Activated naive CD4-positive, alpha-beta T cell treated with anti-CD3 and anti-CD28 coated beads for 36 hours (primary cell): Measurements from ENCODE around the gene IPMK. TPM values are rescaled to one million over a fixed set of nuclear protein-coding genes. Genes with fewer than 3 reads are reported as not detected.
A peak's percentile ranks its signal among the peaks of the same experiment; 100 is the strongest.
"Not testable (repeated sequence)": the region's sequence is repeated elsewhere in the genome, so short reads cannot be mapped to it uniquely, and the experiment has no call there.

Experiments used
- CTCF ChIA-PET: fragments of 350-600 bp; sonication (Branson Sonifier 250); formaldehyde crosslinking; loops from one replicate; lab custom pipeline; 2021; ENCODE audit warnings: antibody characterized with exemption; lab: Charles Lee
- DNase-seq: peaks from one replicate; pipeline ENCODE4 v3.0.0-alpha.2; 2020
- H3K27ac Mint-ChIP-seq: one replicate; pipeline ENCODE4 v1.8.0; 2021; ENCODE audit warnings: mild to moderate bottlenecking, mixed read lengths
- H3K27me3 Mint-ChIP-seq: one replicate; pipeline ENCODE4 v1.8.0; 2021; ENCODE audit warnings: low read depth, mixed read lengths
- H3K36me3 Mint-ChIP-seq: one replicate; pipeline ENCODE4 v1.8.0; 2021; ENCODE audit warnings: low read depth, mixed read lengths
- H3K4me1 Mint-ChIP-seq: one replicate; pipeline ENCODE4 v1.8.0; 2021; ENCODE audit warnings: low read depth, mixed read lengths
- H3K4me3 Mint-ChIP-seq: one replicate; pipeline ENCODE4 v1.8.0; 2021; ENCODE audit warnings: mild to moderate bottlenecking, moderate library complexity, mixed read lengths
- H3K9me3 Mint-ChIP-seq: one replicate; pipeline ENCODE4 v1.8.0; 2021; ENCODE audit warnings: mixed read lengths
- intact Hi-C: fragments of 100-400 bp; cut with micrococcal nuclease; formaldehyde crosslinking; loops from one replicate; pipeline ENCODE4 v1.15.1; 2023
- total RNA-seq, 2 experiments: library from RNA; stranded (reverse); gene quantifications; one replicate each; pipeline ENCODE4 v1.2.3, GENCODE V29; 2021

Gene IPMK
- total RNA-seq, 2 experiments from 2014 or later = 5.6 TPM

DNA sequence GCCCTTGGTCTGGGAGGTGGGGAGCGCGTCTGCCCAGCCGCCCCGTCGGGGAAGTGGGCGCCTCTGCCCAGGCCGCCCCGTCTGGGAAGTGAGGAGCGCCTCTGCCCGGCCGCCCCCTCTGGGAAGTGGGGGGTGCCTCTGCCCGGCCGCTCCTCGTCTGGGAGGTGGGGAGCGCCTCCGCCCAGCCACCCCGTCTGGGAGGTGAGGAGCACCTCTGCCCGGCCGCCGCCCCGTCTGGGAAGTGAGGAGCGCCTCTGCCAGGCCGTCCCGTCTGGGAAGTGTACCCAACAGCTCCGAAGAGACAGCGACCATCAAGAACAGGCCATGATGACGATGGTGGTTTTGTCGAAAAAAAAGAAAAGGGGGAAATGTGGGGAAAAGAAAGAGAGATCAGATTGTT lies 23.5 kb downstream of the IPMK start:
- H3K27me3 Mint-ChIP-seq, intact Hi-C loops, H3K4me3 Mint-ChIP-seq, DNase-seq, H3K27ac Mint-ChIP-seq, CTCF ChIA-PET: not testable (repeated sequence)
- Mint-ChIP-seq H3K9me3 (peaks cover 21% of the 10 kb centered on the region), H3K36me3 (peaks cover 30% of the 10 kb centered on the region), H3K4me1 (peaks cover 33% of the 10 kb centered on the region)

DNA sequence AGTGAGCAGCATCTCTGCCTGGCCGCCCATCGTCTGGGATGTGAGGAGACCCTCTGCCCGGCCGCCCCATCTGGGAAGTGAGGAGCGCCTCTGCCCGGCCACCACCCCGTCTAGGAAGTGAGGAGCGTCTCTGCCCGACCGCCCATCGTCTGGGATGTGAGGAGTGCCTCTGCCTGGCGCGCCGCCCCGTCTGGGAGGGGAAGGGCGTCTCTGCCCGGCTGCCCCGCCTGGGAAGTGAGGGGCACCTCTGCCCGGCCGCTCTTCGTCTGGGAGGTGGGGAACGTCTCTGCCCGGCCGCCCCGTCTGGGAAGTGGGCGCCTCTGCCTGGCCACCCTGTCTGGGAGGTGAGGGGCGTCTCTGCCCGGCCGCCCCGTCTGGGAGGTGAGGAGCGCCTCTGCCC lies 23.9 kb downstream of the IPMK start:
- Mint-ChIP-seq H3K4me1 (peaks cover 34% of the 10 kb centered on the region), H3K36me3 (peaks cover 30% of the 10 kb centered on the region), H3K9me3 (peaks cover 21% of the 10 kb centered on the region)
- CTCF ChIA-PET, H3K27ac Mint-ChIP-seq, DNase-seq, H3K4me3 Mint-ChIP-seq, intact Hi-C loops, H3K27me3 Mint-ChIP-seq: not testable (repeated sequence)

DNA sequence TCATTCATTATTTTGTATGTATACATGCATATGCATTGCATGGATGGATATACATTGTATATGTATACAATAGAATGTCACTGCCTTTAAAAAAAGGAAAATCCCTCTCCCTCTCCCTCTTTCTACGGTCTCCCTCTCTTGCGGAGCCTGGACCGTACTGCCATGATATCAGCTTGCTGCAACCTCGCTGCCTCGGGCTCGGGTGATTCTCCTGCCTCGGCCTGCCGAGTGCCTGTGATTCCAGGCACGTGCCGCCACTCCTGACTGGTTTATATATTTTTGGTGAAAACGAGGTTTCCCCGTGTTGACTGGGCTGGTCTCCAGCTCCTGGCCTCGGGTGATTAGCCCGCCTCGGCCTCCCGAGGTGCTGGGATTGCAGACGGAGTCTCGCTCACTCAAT lies 24.4 kb downstream of the IPMK start:
- Mint-ChIP-seq H3K4me1 (peaks cover 35% of the 10 kb centered on the region), H3K36me3 (peaks cover 30% of the 10 kb centered on the region), H3K27me3 (no peaks in the 10 kb centered on the region), H3K9me3 (peaks cover 18% of the 10 kb centered on the region), H3K4me3 (no peak overlapping the region), H3K27ac (no peak overlapping the region)
- DNase-seq = no peak
- intact Hi-C loops = no loop called here
- CTCF ChIA-PET = no interaction called here

DNA sequence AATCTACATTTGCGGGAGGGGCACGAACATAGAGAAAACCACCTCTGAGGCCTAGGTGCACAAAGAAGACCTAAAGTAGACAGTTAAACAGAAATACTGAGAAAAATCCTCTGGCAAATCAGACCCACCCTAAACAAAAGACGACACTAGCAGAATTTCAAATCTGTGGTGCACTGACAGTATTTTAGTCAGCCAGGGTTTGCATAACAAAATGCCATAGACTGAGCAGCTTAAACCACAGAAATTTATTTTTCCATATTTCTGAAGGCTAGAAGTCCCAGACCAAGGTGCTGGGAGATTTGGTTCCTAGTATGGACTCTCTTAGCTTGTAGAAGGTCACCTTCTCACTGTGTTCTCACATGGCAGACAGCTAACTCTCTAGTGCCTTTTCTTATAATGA lies 26.3 kb downstream of the IPMK start:
- CTCF ChIA-PET = interaction anchor here (0.7 to 1.8 kb wide), 2 partner anchors 12 to 62 kb away, joined by 3 read pairs; no protein-coding TSS in a partner anchor

DNA sequence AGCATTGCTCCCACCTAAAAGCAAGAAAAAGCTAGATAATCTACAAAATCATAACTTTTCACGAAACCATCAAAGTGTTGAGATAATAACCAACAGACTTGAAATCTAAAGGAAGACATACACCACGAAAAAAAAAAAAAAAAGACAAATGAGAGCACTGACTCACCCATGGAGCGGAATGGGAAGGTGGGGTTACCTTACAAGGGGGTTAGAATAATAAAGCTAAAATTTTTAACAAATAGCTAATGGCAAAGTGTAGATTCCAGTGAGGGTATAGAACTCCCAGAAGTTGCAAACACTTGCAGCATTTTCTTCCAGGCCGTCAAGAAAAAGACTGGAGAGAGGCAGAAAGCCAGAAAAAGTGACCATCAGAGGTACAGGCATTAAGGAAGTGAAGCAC lies 27.2 kb downstream of the IPMK start:
- Mint-ChIP-seq H3K36me3 (peaks cover 36% of the 10 kb centered on the region), H3K9me3 (peaks cover 7% of the 10 kb centered on the region)

More for the DNA sequence above, 26.3 kb downstream of the IPMK start:
- peaks cover 9% of the 10 kb centered on the region for H3K9me3 Mint-ChIP-seq
- no peak overlapping the region for H3K27ac Mint-ChIP-seq
- no peak for DNase-seq
- no peaks in the 10 kb centered on the region for H3K27me3 Mint-ChIP-seq
- peaks cover 34% of the 10 kb centered on the region for H3K36me3 Mint-ChIP-seq
- H3K4me3 Mint-ChIP-seq = no peak overlapping the region
- H3K4me1 Mint-ChIP-seq = peaks cover 51% of the 10 kb centered on the region
- intact Hi-C loops = no loop called here

DNA sequence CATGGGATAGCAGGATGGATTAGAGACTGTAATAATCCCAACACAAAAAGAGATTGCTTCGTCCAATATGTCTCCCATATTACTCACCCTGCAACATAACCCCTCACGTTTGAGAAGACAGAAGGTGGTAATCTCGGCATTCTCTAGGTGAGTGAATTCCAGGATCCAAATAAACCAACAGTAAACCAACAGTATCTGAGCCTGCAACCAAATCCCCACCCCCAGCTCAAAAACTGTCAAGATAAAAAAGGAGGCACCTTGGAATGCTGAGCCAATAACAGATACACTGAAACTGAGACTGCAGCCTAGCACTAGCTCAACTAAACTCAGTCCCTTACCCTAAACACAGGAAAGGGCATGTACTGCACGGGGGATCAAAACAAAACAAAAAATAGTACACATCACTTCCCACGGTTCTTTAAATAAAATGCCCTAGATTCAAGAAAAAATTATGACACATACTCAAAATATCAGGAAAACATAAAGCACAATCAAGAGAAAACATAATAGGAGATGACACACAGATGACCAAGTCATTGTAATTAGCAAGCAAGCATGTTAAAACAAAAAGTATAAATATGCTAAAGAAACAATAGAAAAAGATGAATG lies 28.0 kb downstream of the IPMK start:
- H3K9me3 Mint-ChIP-seq = peaks cover 8% of the 10 kb centered on the region
- H3K36me3 Mint-ChIP-seq = peaks cover 40% of the 10 kb centered on the region
- H3K4me3 Mint-ChIP-seq = no peak overlapping the region
- no peak for DNase-seq
- H3K27ac Mint-ChIP-seq = no peak overlapping the region
- intact Hi-C loops = no loop called here
- CTCF ChIA-PET = interaction anchor here (1.4 kb wide), 1 partner anchor 51 kb away, joined by 7 read pairs; no protein-coding TSS in a partner anchor
- peaks cover 51% of the 10 kb centered on the region for H3K4me1 Mint-ChIP-seq
- no peaks in the 10 kb centered on the region for H3K27me3 Mint-ChIP-seq

More for the DNA sequence above, 27.2 kb downstream of the IPMK start:
- intact Hi-C loops = no loop called here
- no peak overlapping the region for H3K4me3 Mint-ChIP-seq
- H3K27me3 Mint-ChIP-seq = no peaks in the 10 kb centered on the region
- no peak overlapping the region for H3K27ac Mint-ChIP-seq
- DNase-seq = no peak
- CTCF ChIA-PET = interaction anchor here (0.6 to 0.7 kb wide), 2 partner anchors 11 to 20 kb away, joined by 3 read pairs; no protein-coding TSS in a partner anchor
- peaks cover 51% of the 10 kb centered on the region for H3K4me1 Mint-ChIP-seq

DNA sequence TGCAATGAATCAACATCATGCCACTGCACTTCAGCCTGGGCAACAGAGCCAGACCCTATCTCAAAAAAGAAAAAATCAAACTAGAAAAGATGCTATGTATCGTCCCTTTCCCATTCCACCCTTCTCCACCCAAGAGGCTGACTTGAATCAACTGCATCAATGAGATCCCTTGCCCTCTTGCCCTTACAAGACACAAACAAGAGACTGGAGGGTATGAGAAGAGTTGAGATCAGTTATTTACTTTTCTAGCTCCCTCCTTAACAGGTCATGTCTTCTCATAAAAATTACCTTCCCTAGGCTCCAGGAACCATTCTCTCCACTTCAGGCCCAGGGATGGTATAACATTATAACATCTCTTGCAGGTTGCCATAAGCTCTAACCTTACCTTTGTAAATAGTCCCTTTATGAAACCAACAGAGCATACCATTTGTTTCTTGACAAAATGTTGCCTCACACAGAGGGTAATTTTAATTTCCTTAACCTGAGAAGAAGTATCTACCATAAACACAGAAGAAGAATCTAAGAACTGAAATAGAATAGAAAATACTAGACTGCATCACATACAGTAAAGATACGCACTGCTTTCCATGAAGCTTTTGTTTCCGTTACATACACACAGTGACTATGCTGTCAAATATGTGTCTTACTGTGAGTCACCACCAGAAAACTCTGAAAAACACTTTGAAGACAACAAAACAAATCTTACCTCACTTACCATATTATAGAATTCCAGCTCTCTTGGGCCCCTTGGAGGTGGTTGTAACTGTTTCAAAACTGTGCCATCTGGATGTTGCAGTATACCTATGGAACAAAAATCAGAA lies 30.5 kb downstream of the IPMK start:
- CTCF ChIA-PET = interaction anchor here (0.6 to 0.9 kb wide), 2 partner anchors 38 to 53 kb away, joined by 3 to 5 read pairs; no protein-coding TSS in a partner anchor
- H3K27ac Mint-ChIP-seq = peak overlapping the region; percentile 89
- H3K9me3 Mint-ChIP-seq = peaks cover 4% of the 10 kb centered on the region
- intact Hi-C loops = loop anchor here (1.0 kb wide), 5 partner anchors 17 to 148 kb away; partner anchors contain the start of genes TFAM and UBE2D1
- H3K4me3 Mint-ChIP-seq = no peak overlapping the region
- peaks cover 51% of the 10 kb centered on the region for H3K36me3 Mint-ChIP-seq
- H3K4me1 Mint-ChIP-seq = peaks cover 47% of the 10 kb centered on the region
- peak; percentile 23 for DNase-seq
- no peaks in the 10 kb centered on the region for H3K27me3 Mint-ChIP-seq

DNA sequence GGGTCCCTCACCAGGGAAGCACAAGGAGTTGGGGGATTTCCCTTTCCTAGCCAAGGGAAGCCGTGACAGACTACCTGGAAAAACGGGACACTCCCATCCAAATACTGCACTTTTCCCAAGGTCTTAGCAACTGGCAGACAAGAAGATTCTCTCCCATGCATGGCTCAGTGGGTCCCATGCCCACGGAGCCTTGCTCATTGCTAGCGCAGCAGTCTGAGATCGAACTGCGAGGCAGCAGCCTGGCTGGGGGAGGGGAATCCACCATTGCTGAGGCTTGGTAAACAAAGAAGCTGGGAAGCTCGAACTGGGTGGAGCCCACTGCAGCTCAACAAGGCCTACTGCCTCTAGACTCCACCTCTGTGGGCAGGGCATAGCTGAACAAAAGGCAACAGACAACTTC lies 37.8 kb downstream of the IPMK start:
- peaks cover 60% of the 10 kb centered on the region for H3K36me3 Mint-ChIP-seq
- H3K27me3 Mint-ChIP-seq, H3K4me1 Mint-ChIP-seq, H3K9me3 Mint-ChIP-seq, DNase-seq, intact Hi-C loops, H3K27ac Mint-ChIP-seq, H3K4me3 Mint-ChIP-seq: not testable (repeated sequence)
- CTCF ChIA-PET = interaction anchor here (0.6 to 1.0 kb wide), 2 partner anchors 11 to 1489 kb away, joined by 3 read pairs; no protein-coding TSS in a partner anchor

DNA sequence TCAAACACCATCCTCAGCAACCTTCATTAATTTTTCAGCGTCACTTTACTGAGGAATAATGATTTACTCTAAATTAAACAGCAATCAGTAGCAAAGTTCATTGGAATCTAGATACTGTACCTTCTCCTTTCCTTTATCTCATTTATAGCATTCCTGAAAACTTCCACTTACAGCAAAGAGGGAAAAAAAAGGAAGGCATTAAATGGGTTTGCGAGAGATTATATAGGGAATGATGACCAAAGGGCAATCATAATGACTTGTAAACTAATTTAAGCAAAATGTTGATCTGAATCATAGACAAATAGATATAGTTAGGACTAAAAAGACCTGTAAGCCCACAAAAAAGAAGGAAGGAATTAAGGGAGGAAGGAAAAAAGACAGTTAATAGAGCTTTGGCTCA lies 42.0 kb downstream of the IPMK start:
- DNase-seq = no peak
- Mint-ChIP-seq H3K9me3 (no peaks in the 10 kb centered on the region), H3K4me3 (no peak overlapping the region), H3K27me3 (no peaks in the 10 kb centered on the region), H3K4me1 (no peaks in the 10 kb centered on the region), H3K27ac (no peak overlapping the region), H3K36me3 (peaks cover 19% of the 10 kb centered on the region)
- CTCF ChIA-PET = no interaction called here
- intact Hi-C loops = no loop called here

DNA sequence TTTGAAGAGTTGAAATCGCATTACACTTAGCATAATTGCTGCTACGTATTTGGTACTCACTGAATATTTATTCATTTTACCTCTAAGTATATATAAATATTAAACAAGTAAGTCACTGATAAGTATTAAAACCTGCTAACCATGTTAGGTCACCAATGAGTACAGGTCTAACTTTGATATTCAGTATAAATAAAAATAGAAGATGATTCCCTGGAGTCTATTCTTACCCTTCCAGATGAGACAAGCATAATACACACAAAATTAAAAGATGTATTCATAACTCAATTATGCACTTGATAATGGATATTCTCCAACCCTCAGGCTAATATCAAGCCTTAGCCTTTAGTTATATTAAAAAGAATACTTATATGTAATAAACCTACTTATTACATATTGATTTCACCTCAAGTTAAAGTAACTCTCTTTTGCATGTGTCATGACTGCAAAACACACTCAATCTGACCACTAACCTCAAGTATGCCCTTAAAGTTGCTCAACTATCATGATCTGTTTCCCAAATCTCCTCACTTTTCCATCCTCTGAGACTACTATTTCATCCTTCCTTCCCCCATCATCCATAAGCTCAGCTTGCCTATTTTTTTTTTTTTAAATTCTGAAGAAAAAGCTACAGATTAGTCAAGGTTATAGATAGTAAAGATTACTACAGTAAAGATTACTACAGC lies 46.8 kb downstream of the IPMK start:
- Mint-ChIP-seq H3K27ac (no peak overlapping the region), H3K27me3 (no peaks in the 10 kb centered on the region), H3K4me1 (no peaks in the 10 kb centered on the region), H3K36me3 (peaks cover 14% of the 10 kb centered on the region), H3K4me3 (no peak overlapping the region), H3K9me3 (no peaks in the 10 kb centered on the region)
- CTCF ChIA-PET = no interaction called here
- intact Hi-C loops = no loop called here
- DNase-seq = no peak

DNA sequence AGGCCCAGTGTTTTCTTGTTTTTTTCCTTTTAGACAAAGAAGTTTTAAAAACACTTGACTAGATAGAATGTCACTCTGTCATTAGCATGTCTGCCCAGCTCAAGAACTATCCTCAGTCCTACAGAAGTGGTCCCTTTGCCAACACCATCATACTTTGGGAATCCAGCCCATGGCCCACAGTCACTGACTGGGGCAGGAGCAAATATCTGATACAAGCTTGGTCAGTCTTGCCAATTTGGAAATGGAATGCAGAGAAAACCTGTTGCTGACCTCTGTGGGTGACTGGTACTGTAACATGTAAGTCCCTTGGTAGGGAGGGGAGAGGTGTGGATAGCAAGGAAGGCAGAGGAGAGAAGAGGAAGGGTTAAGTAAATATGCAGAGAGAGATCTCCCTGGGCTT lies 47.8 kb downstream of the IPMK start:
- Mint-ChIP-seq H3K4me1 (peaks cover 1% of the 10 kb centered on the region), H3K9me3 (no peaks in the 10 kb centered on the region), H3K27ac (no peak overlapping the region), H3K4me3 (no peak overlapping the region), H3K36me3 (peaks cover 11% of the 10 kb centered on the region), H3K27me3 (no peaks in the 10 kb centered on the region)
- CTCF ChIA-PET = no interaction called here
- no peak for DNase-seq
- intact Hi-C loops = no loop called here

DNA sequence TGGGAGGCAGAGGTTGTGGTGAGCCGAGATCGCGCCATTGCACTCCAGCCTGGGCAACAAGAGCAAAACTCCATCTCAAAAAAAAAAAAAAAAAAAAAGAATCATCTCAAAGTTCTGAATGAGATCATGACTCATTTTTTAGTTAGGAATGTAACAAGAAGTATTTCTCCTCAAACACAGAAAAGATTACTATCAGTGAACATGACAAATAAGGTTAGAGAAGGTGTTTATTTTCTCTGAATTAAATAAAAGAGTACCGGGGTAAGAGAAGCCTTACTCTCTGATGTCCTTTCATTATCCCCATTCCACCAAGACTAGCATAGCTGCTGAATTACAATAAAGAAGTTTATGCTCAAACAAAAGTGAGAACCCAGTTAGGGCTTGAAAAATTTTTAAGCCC lies 50.1 kb downstream of the IPMK start:
- H3K27me3 Mint-ChIP-seq = no peaks in the 10 kb centered on the region
- intact Hi-C loops = no loop called here
- DNase-seq = no peak
- peaks cover 15% of the 10 kb centered on the region for H3K4me1 Mint-ChIP-seq
- no peak overlapping the region for H3K4me3 Mint-ChIP-seq
- no peaks in the 10 kb centered on the region for H3K9me3 Mint-ChIP-seq
- H3K36me3 Mint-ChIP-seq = peaks cover 27% of the 10 kb centered on the region
- H3K27ac Mint-ChIP-seq = no peak overlapping the region
- CTCF ChIA-PET = no interaction called here
